Lower leg skin (tissue), 4 donors: ENCODE results near the gene ARHGAP15. TPM values are rescaled to one million over a fixed set of nuclear protein-coding genes. Genes with fewer than 3 reads are reported as not detected.

Experiments
- DNase-seq, 2 donors: peaks; one replicate each; pipeline ENCODE4 v3.0.0-alpha.2; 2019; ENCODE audit warnings: low spot score in 2 of 2
- H3K4me3 ChIP-seq: fragments of 200-600 bp; sonication (generic); 2 replicates; pipeline ENCODE4 v1.5.1; 2017; ENCODE audit warnings: mild to moderate bottlenecking, low read depth; ENCODE audit not compliant: poor library complexity, severe bottlenecking
- CTCF ChIP-seq, 3 donors: fragments of 450-650 bp; IDR thresholded peaks; one replicate each; pipeline ENCODE4 v1.5.1; 2016; ENCODE audit warnings: antibody characterized with exemption in 3 of 3, mild to moderate bottlenecking in 3 of 3, moderate library complexity in 2 of 3
- POLR2A ChIP-seq, 2 donors: fragments of 450-650 bp; IDR thresholded peaks; one replicate each; pipeline ENCODE4 v1.6.1; 2016 to 2017; ENCODE audit warnings: antibody characterized with exemption in 2 of 2, mild to moderate bottlenecking in 1 of 2, moderate library complexity in 1 of 2
- WGBS, 2 donors: methylation state at CpG; one replicate each; pipeline ENCODE4 v1.1.5; 2018; 5-methylcytosine and 5-hydroxymethylcytosine counted together
- intact Hi-C: fragments of 100-400 bp; cut with DNase I; formaldehyde crosslinking; loops from one replicate; pipeline ENCODE4 v1.15.0; 2023; ENCODE audit warnings: low total_unique reads
- total RNA-seq, 4 donors: library from RNA; depleted of rRNA; stranded (reverse); fragments of >200 nt; gene quantifications; one replicate each; pipeline ENCODE4 v1.1.0, GENCODE V29; 2016

The ARHGAP15 gene
- total RNA-seq, 4 donors from 2014 or later: 1.1 to 4.6 (median 2.4) TPM

GRCh38 chr2:143545949-143546255 is 416.7 kb downstream of the ARHGAP15 start:
- no peak overlapping the region for H3K4me3 ChIP-seq
- DNase-seq: no peak
- no peak for TF ChIP-seq POLR2A (IDR thresholded peaks at IDR 0.05)
- TF ChIP-seq CTCF (IDR thresholded peaks at IDR 0.05): no peak

GRCh38 chr2:143548032-143548431 is 418.8 kb downstream of the ARHGAP15 start:
- TF ChIP-seq CTCF (IDR thresholded peaks at IDR 0.05): no peak
- TF ChIP-seq POLR2A (IDR thresholded peaks at IDR 0.05): no peak
- WGBS, 2 donors: 65 to 70% methylated on average over 2 of the region's 2 CpGs
- no peak for DNase-seq
- no peak overlapping the region for H3K4me3 ChIP-seq
- intact Hi-C loops: no loop called here

More at GRCh38 chr2:143545949-143546255, 416.7 kb downstream of the ARHGAP15 start:
- WGBS, 2 donors: 38 to 42% methylated on average over 4 of the region's 4 CpGs
- intact Hi-C loops: no loop called here

GRCh38 chr2:143550500-143550899 is 421.3 kb downstream of the ARHGAP15 start:
- TF ChIP-seq POLR2A (IDR thresholded peaks at IDR 0.05) (no peak), CTCF (IDR thresholded peaks at IDR 0.05) (no peak)
- 78 to 84% methylated on average over 2 of the region's 2 CpGs for WGBS, 2 donors
- no peak overlapping the region for H3K4me3 ChIP-seq
- intact Hi-C loops: no loop called here
- no peak for DNase-seq

- intact Hi-C loops: no loop called here
- TF ChIP-seq CTCF (IDR thresholded peaks at IDR 0.05) (no peak), POLR2A (IDR thresholded peaks at IDR 0.05) (no peak)
- no peak overlapping the region for H3K4me3 ChIP-seq
- DNase-seq: no peak
- 51 to 59% methylated on average over 9 of the region's 9 CpGs for WGBS, 2 donors
These were observed 422.9 kb downstream of the ARHGAP15 start for GRCh38 chr2:143551971-143552650.

- no peak overlapping the region for H3K4me3 ChIP-seq
- TF ChIP-seq POLR2A (IDR thresholded peaks at IDR 0.05) (no peak), CTCF (IDR thresholded peaks at IDR 0.05) (no peak)
- intact Hi-C loops: no loop called here
- no peak for DNase-seq
- WGBS, 2 donors: 59 to 61% methylated on average over 3 of the region's 3 CpGs
These were observed 424.0 kb downstream of the ARHGAP15 start for GRCh38 chr2:143553261-143553660.

DNA sequence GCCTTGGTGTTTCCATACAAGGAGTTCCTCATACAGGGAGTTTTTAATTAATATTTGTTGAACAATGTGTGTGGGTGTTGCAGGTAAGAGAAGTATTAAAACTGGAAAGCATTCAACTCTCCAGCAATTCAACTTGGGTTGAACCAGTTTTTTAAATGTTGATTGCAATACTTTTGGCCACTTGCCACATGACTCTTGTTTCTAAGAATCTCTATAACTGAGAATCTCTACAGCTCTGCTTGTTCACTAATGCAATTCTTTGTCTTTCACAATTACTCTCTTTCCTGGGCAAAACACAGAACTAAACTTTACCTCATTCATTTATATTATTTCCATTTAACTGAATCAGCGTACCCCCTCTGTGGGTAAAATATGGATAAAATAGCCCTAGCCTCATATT is 429.4 kb downstream of the ARHGAP15 start:
- no peak overlapping the region for H3K4me3 ChIP-seq
- DNase-seq: peak in 1 of 2 donors; percentile 41
- intact Hi-C loops: no loop called here
- 61 to 66% methylated on average over 1 of the region's 1 CpG for WGBS, 2 donors
- TF ChIP-seq POLR2A (IDR thresholded peaks at IDR 0.05): no peak
- no peak for TF ChIP-seq CTCF (IDR thresholded peaks at IDR 0.05)
